Measurements from ENCODE around the gene P2RY6. TPM values are rescaled to one million over a fixed set of nuclear protein-coding genes. Genes with fewer than 3 reads are reported as not detected.

The P2RY6 gene
- total and polyA plus RNA-seq, 10 of the 15 experiments (the other 5 are each of a cell fraction or from before 2014, with no cell fraction given) = 0.05 to 0.90 (median 0.22) TPM; not detected in 4

GRCh38 chr11:73237471-73238290 lies 34.5 kb upstream of the P2RY6 start:
- ChIA-PET POLR2A (interaction anchor here (1.5 kb wide), 1 partner anchor 51 kb away, joined by 4 read pairs; no protein-coding TSS in a partner anchor), CTCF (interaction anchor here (0.7 to 6.9 kb wide), 19 partner anchors 11 to 443 kb away, joined by 3 to 160 read pairs (median 5); partner anchors contain the start of gene STARD10), SMC1A (ENCODE audit: uncharacterized antibody, unreplicated experiment) (interaction anchor here (0.6 to 11.9 kb wide), 9 partner anchors 9 to 517 kb away, joined by 3 to 188 read pairs (median 3); no protein-coding TSS in a partner anchor), RAD21 (ENCODE audit: unreplicated experiment) (interaction anchor here (0.7 to 9.3 kb wide), 11 partner anchors 43 to 422 kb away, joined by 3 to 115 read pairs (median 5); no protein-coding TSS in a partner anchor)
- Histone ChIP-seq H3K36me3 (ENCODE audit: control insufficient read depth in 2 of 2, insufficient read depth in 2 of 2, low read length in 1 of 2) (no peaks in the 10 kb centered on the region), H3K27me3 (replicated peaks in 1 of 2; ENCODE audit: control insufficient read depth in 2 of 2, insufficient read depth in 2 of 2, low read length in 1 of 2) (no peaks in the 10 kb centered on the region), H3K79me2 (ENCODE audit: control insufficient read depth, insufficient read depth, low read length) (no peaks in the 10 kb centered on the region), H4K20me1 (ENCODE audit: control insufficient read depth, insufficient read depth) (no peaks in the 10 kb centered on the region), H3K9me3 (replicated peaks; ENCODE audit: control insufficient read depth, insufficient read depth, low read length) (no peaks in the 10 kb centered on the region), H2AFZ (ENCODE audit: control insufficient read depth, low read depth, low read length) (no peak overlapping the region), H3K4me2 (ENCODE audit: control insufficient read depth, insufficient read depth) (no peak overlapping the region), H3K9ac (ENCODE audit: control insufficient read depth, insufficient read depth, low read length) (no peak overlapping the region), H3K4me1 (ENCODE audit: control insufficient read depth, insufficient read depth, low read length) (peaks cover 11% of the 10 kb centered on the region), H3K4me3 (no peak overlapping the region), H3K27ac (ENCODE audit: control insufficient read depth, insufficient read depth) (no peak overlapping the region)
- 30% methylated on average over 10 of the region's 10 CpGs for WGBS (ENCODE audit: insufficient coverage, insufficient replicate concordance, low lambda C conversion rate, missing lambda C conversion rate)
- ATAC-seq (no peak), FAIRE-seq (no peak), DNase-seq (ENCODE audit: low read depth, low spot score) (no peak)
- intact Hi-C loops (cut with micrococcal nuclease; ENCODE audit: unreplicated experiment) (loop anchor here (1.0 kb wide), 1 partner anchor 52 kb away; no protein-coding TSS in a partner anchor), in situ Hi-C loops (cut with MboI) (loop anchor here (5.0 kb wide), 1 partner anchor 50 kb away; no protein-coding TSS in a partner anchor)
- TF ChIP-seq EGR1 (IDR thresholded peaks at IDR 0.05; ENCODE audit: borderline replicate concordance in 1 of 2, low read depth in 2 of 2, low read length in 2 of 2) = no peak
- TF ChIP-seq BHLHE40 (IDR thresholded peaks at IDR 0.05; ENCODE audit: borderline replicate concordance in 1 of 2, low read depth in 2 of 2, low read length in 1 of 2) = peak; percentile 24 to 80; a peak in 2 of 4 replicates
- BruUV-seq (replicated peaks) = no TSS peak

GRCh38 chr11:73239111-73239521 lies 33.0 kb upstream of the P2RY6 start:
- Histone ChIP-seq H3K9ac (ENCODE audit: control insufficient read depth, insufficient read depth, low read length) (no peak overlapping the region), H3K4me3 (no peak overlapping the region), H3K27ac (ENCODE audit: control insufficient read depth, insufficient read depth) (no peak overlapping the region), H3K79me2 (ENCODE audit: control insufficient read depth, insufficient read depth, low read length) (no peaks in the 10 kb centered on the region), H2AFZ (ENCODE audit: control insufficient read depth, low read depth, low read length) (no peak overlapping the region), H4K20me1 (ENCODE audit: control insufficient read depth, insufficient read depth) (no peaks in the 10 kb centered on the region), H3K27me3 (replicated peaks in 1 of 2; ENCODE audit: control insufficient read depth in 2 of 2, insufficient read depth in 2 of 2, low read length in 1 of 2) (no peaks in the 10 kb centered on the region), H3K4me2 (ENCODE audit: control insufficient read depth, insufficient read depth) (no peak overlapping the region), H3K4me1 (ENCODE audit: control insufficient read depth, insufficient read depth, low read length) (peaks cover 18% of the 10 kb centered on the region), H3K9me3 (replicated peaks; ENCODE audit: control insufficient read depth, insufficient read depth, low read length) (no peaks in the 10 kb centered on the region), H3K36me3 (ENCODE audit: control insufficient read depth in 2 of 2, insufficient read depth in 2 of 2, low read length in 1 of 2) (no peaks in the 10 kb centered on the region)
- POLR2A ChIA-PET = no interaction called here
- CTCF ChIA-PET = interaction anchor here (0.7 to 8.3 kb wide), 5 partner anchors 47 to 556 kb away, joined by 3 to 96 read pairs (median 3); no protein-coding TSS in a partner anchor
- SMC1A ChIA-PET (ENCODE audit: uncharacterized antibody, unreplicated experiment) = interaction anchor here (11.9 kb wide), 1 partner anchor 52 kb away, joined by 188 read pairs; no protein-coding TSS in a partner anchor
- DNase-seq (ENCODE audit: low read depth, low spot score) (no peak), ATAC-seq (no peak), FAIRE-seq (no peak)
- RAD21 ChIA-PET (ENCODE audit: unreplicated experiment) = interaction anchor here (0.8 to 9.3 kb wide), 3 partner anchors 54 to 514 kb away, joined by 3 to 115 read pairs (median 3); no protein-coding TSS in a partner anchor
- no TSS peak for BruUV-seq (replicated peaks)
- intact Hi-C loops (cut with micrococcal nuclease; ENCODE audit: unreplicated experiment) (no loop called here), in situ Hi-C loops (cut with MboI) (loop anchor here (5.0 kb wide), 1 partner anchor 52 kb away; no protein-coding TSS in a partner anchor)
- 79% methylated on average over 6 of the region's 6 CpGs for WGBS (ENCODE audit: insufficient coverage, insufficient replicate concordance, low lambda C conversion rate, missing lambda C conversion rate)
- TF ChIP-seq E2F4 (IDR thresholded peaks at IDR 0.05; ENCODE audit: low read depth, low read length) (no peak), POLR2A (IDR thresholded peaks at IDR 0.05; ENCODE audit: low read depth, low read length) (no peak), HDAC6 (IDR thresholded peaks at IDR 0.05; ENCODE audit: unreplicated experiment) (no peak), SUPT20H (IDR thresholded peaks at IDR 0.05; ENCODE audit: borderline replicate concordance, control insufficient read depth, low read depth, low read length) (no peak), E4F1 (IDR thresholded peaks at IDR 0.05; ENCODE audit: borderline replicate concordance, partially characterized antibody) (no peak), RELA (IDR thresholded peaks at IDR 0.05; ENCODE audit: borderline replicate concordance, partially characterized antibody) (no peak), BCL11A (IDR thresholded peaks at IDR 0.05; ENCODE audit: low read depth, low read length) (no peak), FOXK2 (IDR thresholded peaks at IDR 0.05) (no peak)
